SKM-1 treated with dmso at 0.1 percent for 144 hours (cell line): ENCODE results near the gene CSN2.

Experiments used
- DNase-seq: peaks from one replicate; lab custom pipeline; 2025; ENCODE audit not compliant: unreplicated experiment; lab: John Stamatoyannopoulos, UW

The CSN2 gene

DNA sequence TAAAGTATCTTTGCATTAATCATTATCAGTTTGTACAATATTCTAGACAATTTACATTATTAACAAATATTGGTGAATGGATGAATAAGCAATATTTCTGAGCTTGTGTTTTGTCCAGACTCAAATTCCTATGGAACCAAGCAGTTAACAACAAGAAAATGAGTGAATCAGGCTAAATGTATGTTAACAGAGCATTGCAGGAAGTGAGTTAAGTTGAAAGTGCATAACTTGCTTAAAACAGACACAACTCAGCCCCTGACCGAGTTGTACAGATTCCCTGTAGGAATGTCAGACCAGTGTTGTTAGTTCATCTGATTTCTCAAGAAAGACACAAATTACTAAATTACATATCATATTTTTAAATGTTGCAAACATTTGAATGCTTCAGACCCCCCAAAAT lies 58.4 kb downstream of the CSN2 start:
- no peak for DNase-seq
